WTC11 (cell line): ENCODE results near the gene TRAF3IP1.

ENCODE experiments used
- CREB1 ChIP-seq: sonication (generic); formaldehyde crosslinking; IDR thresholded peaks from 2 replicates; pipeline ENCODE4 v1.8.0; 2023; ENCODE audit warnings: mild to moderate bottlenecking, missing genetic modification reagents
- ETV6 ChIP-seq: sonication (generic); formaldehyde crosslinking; IDR thresholded peaks from 2 replicates; pipeline ENCODE4 v1.8.1; 2022; ENCODE audit warnings: mild to moderate bottlenecking, missing genetic modification reagents
- NR3C1 ChIP-seq: sonication (generic); formaldehyde crosslinking; conservative IDR thresholded peaks from 2 replicates; pipeline ENCODE4 v1.8.1; 2023; ENCODE audit warnings: low read depth, mild to moderate bottlenecking, missing genetic modification reagents
- ZNF263 ChIP-seq: sonication (generic); formaldehyde crosslinking; IDR thresholded peaks from 2 replicates; pipeline ENCODE4 v1.8.1; 2022; ENCODE audit warnings: low read depth, mild to moderate bottlenecking, moderate library complexity, missing genetic modification reagents
- TF ChIP-seq, protein P1 (sequence below): sonication (generic); formaldehyde crosslinking; conservative IDR thresholded peaks from 2 replicates; pipeline ENCODE4 v1.8.1; 2022; ENCODE audit warnings: mild to moderate bottlenecking, missing genetic modification reagents
- TF ChIP-seq, protein P2 (sequence below): sonication (generic); formaldehyde crosslinking; IDR thresholded peaks from 2 replicates; pipeline ENCODE4 v1.8.1; 2023; ENCODE audit warnings: mild to moderate bottlenecking, missing genetic modification reagents, moderate library complexity

DNA sequence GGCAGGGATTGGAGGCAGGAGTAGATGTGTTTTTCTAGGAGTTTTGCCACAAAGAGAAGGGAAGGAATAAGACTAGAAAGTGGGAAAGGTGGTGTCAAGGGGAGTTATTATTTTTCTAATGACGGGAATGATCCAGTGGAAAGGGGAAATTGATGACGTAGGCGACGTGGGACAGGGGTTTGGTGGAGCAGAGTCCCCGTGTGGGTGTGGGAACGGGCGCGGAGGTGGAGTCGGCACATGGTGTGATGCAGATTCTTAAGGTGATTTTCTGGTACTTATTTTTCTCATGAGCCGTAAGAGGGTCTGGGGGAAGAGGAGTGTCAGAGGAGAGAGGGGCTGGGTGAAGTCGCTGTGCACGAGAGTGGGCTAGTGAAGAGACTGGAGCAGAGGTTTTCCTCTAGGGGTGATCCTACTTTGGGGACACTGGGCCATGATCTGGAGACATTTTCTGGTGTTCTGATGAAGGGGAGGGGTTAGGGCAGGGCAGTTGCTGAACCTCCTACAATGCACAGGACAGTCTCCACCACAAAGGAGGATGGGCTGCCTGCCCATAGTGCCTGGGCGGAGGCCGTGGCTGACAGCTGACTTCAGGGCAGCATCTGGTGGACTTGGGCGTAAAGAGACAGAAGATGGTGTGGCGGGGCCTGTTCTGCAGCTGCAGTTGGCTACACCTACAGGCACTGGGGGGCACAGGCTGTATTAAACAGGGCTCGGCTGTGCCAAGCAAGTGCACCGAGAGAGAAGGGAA, 30.0 kb downstream of the TRAF3IP1 start:
- TF ChIP-seq, protein P1, sequence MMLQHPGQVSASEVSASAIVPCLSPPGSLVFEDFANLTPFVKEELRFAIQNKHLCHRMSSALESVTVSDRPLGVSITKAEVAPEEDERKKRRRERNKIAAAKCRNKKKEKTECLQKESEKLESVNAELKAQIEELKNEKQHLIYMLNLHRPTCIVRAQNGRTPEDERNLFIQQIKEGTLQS (CRISPR knock-in tag), result no peak
- TF ChIP-seq CREB1 (CRISPR knock-in tag) (no peak), NR3C1 (CRISPR knock-in tag) (no peak), ETV6 (CRISPR knock-in tag) (no peak), ZNF263 (CRISPR knock-in tag) (no peak)
- TF ChIP-seq, protein P2, sequence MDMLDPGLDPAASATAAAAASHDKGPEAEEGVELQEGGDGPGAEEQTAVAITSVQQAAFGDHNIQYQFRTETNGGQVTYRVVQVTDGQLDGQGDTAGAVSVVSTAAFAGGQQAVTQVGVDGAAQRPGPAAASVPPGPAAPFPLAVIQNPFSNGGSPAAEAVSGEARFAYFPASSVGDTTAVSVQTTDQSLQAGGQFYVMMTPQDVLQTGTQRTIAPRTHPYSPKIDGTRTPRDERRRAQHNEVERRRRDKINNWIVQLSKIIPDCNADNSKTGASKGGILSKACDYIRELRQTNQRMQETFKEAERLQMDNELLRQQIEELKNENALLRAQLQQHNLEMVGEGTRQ (CRISPR knock-in tag), result no peak
